SK-N-SH treated with all-trans-retinoic acid at 6 μM for 48 hours (cell line): Measurements from ENCODE around the gene HRNR.

Experiments used
- PATZ1 ChIP-seq: fragments of 250-450 bp; sonication (Bioruptor Pico); IDR thresholded peaks from 2 replicates; pipeline ENCODE4 v1.8.0; 2020; ENCODE audit warnings: mild to moderate bottlenecking, moderate library complexity, borderline replicate concordance
- RARB ChIP-seq: fragments of 250-450 bp; sonication (Bioruptor Pico); IDR thresholded peaks from 2 replicates; pipeline ENCODE4 v1.8.0; 2021; ENCODE audit warnings: mild to moderate bottlenecking, moderate library complexity
- TCF4 ChIP-seq: fragments of 250-450 bp; sonication (Bioruptor Pico); IDR thresholded peaks from 2 replicates; pipeline ENCODE4 v1.8.0; 2021; ENCODE audit warnings: mild to moderate bottlenecking, moderate library complexity, borderline replicate concordance
- ZFP30 ChIP-seq: fragments of 450-650 bp; formaldehyde crosslinking; IDR thresholded peaks from 2 replicates; pipeline ENCODE4 v1.5.0; 2022; ENCODE audit warnings: mild to moderate bottlenecking, moderate library complexity

DNA sequence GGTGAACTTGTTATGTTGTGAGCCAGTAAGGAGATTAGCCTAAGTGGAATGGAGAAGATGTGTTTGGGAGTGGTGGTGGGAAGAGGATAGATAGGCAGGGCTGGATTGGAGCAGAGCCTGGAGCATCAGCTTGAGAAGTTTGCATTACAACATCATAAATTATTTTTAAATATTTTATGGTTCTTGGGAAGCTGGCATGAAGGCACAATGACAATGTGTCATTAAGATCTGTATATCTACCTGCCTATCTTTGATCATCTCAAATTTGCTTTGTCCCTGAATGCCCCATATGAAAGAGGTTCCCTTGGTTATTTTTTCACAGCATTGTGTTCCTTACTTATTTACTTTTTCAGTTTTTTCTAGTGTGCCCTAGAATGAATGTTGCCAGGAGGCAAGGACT is 32.3 kb downstream of the HRNR start:
- no peak for TF ChIP-seq RARB (CRISPR knock-in tag)
- no peak for TF ChIP-seq ZFP30 (CRISPR knock-in tag)
- TF ChIP-seq TCF4 (CRISPR knock-in tag) = no peak
- TF ChIP-seq PATZ1 (CRISPR knock-in tag) = no peak
